Stimulated activated CD8-positive, alpha-beta memory T cell treated with anti-CD3 and anti-CD28 coated beads, Interleukin-15, amount 100 ng/mL, for 1 hour (primary cell): ENCODE results near the gene RNF130.
"Not testable (repeated sequence)": the region's sequence is repeated elsewhere in the genome, so short reads cannot be mapped to it uniquely, and the experiment has no call there.

Experiments used
- DNase-seq: peaks from one replicate; pipeline ENCODE4 v3.0.0-alpha.2; 2020; ENCODE audit warnings: low read depth

RNF130 gene

DNA sequence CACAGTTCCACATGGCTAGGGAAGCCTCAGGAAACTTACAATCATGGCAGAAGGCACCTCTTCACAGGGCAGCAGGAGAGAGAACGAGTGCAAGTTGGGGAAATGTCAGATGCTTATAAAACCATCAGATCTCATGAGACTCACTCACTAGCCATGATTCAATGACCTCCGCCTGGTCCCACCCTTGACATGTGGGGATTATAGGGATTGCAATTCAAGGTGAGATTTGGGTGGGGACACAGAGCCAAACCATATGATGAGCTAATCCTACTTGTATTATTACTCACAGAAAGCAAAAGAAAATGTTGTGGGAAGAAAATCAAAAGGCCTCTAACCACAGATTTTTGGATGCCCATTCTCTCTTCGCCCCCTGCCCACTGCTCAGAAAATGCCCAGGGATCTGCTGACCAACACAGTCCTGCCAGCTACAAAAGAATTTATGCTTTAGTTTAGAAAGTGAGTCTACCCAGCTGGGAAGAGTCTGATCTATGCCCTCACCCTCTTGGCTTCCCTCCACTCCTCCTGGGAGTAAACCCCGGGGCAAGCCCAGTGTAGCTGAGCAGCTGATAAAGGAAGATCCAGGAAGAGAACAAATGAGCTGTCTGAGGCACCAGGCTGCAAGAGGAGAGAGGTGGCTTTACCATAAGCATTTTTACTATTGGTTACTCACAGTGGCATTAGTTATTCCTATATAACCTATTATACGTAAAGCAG, 53.1 kb downstream of the RNF130 start:
- DNase-seq: no peak

DNA sequence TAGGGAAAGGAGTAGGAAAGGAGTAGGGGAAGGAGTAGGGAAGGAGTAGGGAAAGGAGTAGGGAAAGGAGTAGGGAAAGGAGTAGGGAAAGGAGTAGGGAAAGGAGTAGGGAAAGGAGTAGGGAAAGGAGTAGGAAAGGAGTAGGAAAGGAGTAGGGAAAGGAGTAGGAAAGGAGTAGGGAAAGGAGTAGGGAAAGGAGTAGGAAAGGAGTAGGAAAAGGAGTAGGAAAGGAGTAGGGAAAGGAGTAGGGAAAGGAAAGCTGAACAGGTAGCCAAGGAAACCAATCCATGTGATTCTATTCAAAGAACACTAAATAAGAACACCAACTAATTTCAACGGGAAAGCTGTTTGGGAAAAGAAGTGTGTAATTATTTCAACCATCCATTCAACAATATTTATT, 56.0 kb downstream of the RNF130 start:
- DNase-seq: not testable (repeated sequence)

DNA sequence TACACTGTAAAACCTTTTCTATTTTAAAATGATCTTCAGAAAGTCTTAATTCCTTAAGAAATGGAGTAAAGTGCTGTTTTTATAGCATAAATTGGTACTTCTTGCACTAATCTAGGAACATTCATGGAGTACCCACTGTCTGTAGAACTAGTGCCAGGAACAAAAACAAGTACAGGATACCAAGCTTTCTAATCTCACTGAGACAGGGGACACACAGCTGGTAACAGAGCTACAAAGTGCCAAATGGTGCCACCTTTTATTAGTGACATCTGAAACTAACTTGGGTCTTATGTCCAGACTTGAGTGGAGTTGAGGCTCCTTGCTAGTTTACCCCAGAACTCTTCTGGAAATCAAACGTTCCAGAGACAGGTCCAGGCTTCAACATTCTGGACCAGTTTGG, 57.9 kb downstream of the RNF130 start:
- no peak for DNase-seq

DNA sequence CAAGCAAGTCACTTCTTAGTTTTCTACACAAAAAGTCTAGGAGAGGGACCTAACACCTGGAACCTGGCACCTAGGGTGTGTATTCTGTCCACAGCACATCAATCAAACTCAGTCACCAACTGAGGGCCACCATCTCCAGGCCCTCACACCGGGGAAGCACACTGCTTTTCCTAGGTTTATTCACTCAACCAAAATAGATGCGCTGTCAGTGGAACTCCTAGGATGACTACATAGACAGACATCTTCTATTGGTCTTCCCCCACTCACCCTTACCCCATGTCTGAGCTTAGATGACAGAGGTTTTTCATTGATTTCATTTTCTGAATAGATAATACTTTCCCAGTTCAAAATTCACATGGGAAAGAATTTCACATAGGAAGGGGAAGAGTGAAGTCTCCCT, 59.2 kb downstream of the RNF130 start:
- DNase-seq: no peak

DNA sequence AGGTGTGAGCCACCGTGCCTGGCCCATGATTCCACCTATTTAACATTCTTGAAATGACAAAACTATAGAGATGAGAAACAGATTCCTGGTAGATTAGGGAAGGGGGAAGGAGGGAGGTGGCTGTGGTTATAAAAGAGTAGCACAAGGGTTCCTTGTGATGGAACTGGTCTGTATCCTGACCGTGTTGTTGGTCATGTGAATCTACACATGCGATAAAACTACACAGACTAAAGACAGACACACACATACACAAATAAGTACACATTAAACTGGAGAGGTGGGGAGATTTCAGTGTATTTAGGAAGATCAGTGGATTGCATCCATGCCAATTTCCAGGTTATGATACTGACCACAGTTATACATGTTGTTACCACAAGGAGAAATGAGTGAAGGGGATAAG, 60.9 kb downstream of the RNF130 start:
- DNase-seq: no peak

DNA sequence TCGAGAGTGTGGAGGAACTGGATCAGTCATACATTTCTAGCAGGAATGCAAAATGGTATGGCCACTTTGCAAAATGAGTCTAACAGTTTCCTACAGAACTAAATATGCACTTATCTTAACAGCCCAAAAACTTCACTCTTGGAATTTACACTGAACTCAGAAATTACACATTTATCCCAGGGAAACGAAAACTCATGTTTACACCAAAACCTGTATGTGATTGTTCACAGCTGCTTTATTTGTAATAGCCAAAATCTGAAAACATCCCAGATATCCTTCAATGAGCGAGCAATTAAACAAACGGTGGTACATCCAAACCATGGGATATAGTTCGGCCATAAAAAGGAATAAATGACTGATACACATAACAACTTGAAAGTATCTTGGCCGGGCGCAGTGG, 62.0 kb downstream of the RNF130 start:
- DNase-seq: no peak

DNA sequence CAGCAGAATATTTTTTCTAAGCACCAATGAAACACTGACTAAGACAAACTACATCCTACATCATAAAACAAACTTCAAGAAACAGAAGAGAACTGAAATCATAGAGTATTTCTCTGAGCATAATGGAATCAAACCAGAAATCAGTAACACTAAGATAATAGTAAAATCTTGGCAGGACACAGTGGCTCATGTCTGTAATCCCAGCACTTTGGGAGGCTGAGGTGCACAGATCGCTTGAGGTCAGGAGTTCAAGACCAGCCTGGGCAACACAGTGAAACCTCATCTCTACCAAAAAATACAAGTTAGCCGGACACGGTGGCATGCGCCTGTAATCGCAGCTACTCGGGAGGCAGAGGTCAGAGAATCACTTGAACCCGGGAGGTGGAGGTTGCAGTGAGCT, 63.1 kb downstream of the RNF130 start:
- DNase-seq: no peak

DNA sequence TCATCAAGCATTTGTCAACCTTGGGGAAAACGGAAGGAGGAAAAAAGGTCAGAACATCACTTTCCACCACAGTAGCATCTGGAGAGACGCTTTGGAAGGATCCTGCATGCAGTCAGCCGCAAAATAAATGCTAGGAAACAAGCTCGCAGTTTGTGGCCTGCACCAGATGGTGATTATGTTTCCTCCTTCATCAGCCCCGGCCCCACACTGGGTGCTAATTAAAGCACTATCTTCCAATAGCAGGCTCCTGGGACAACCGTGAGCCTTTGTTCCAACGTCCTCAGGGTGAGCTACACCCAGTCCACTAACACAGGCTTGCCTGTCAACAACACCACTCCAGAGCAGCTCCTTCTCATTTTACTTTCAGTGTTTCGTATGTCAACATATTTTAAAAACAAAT, 64.0 kb downstream of the RNF130 start:
- no peak for DNase-seq

DNA sequence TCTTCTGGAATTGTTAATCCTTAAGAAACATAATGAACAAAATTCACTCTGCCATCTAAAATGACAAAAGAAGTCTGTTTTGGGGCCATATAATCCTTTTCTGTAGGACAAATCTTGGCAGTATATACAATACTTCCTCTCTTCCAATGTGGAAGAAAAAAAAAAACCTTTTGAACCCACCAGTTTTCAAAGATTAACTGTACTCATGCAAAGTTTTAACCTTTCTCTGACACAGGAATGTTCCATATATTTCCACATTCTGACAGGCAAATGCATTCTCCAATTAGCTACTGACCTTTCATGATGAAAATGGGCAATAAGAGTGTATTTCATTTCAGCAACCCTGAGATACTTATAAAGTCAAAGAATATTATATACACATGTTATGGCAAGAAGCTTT, 65.4 kb downstream of the RNF130 start:
- no peak for DNase-seq

DNA sequence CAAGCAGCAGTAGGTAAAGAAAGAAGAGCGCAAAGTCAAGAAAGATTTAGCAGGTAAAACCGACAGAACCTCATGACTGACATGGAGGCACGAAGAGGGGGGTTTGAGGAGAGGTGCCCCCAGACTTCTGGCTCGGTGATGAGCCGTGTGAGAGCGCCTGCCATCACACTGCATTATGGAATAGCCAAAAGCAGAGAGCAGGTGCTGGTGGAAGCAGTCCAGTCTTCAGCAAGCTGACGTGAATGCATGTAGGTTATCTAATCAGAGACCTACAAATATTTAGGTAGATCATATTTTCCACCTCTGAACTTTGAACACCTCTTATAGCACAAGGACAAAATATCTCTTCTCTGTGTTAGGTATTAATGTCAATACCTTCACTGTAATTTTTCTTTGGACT, 68.4 kb downstream of the RNF130 start:
- no peak for DNase-seq

DNA sequence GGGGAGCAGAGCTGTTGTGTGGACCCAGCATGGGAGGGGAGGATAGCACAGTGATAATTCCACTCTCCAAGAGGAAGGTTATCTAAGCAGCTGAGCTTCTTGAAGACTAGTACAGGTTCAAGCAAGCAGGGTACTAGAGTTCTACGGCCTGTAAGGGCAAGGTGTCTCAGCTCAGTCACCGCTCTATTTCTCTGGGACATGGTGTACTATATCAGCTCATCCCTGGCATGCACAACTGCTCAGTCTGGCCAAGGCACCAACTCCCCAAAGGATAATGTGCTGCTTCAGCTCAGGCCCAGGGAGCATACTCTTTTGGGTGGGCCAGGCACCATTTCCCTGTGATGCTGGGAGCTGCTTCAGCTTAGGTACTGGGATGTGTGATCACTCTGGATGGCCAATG, 69.8 kb downstream of the RNF130 start:
- DNase-seq: no peak

DNA sequence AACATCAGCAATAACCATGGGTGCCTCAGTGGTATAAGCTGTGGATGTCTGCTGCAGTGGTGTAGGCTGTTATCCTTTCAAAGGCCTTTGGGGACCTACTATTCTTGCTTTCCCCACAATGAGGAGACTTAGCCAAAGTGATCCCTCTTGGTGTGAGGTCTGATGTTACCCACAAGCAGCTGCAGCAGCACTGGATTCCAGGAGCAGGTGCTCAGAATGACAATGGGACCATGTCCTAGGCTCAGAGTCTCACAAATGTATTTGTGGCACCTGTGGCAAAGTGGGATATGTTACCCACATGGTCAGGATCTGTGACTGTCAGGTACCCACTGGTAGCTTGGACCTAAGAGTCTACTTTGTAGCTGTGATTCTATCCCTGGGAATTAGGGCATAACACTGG, 70.4 kb downstream of the RNF130 start:
- DNase-seq: no peak

DNA sequence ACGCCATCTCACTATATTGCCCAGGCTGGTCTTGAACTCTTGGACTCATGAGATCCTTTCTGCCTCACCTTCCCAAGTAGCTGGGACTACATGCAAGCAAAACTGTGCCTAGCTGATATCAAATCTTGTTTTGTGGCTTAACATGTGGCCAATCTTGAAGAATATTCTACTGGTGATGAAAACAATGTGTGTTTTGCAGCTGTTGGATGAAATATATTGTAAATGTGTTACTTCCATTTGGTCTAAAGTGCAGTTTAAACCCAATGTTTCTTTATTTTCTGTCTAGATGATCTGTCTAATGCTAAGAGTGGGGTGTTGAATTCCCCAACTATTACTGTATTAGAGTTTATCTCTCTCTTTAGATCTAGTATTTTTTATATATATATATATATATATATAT, 73.1 kb downstream of the RNF130 start:
- DNase-seq: no peak

DNA sequence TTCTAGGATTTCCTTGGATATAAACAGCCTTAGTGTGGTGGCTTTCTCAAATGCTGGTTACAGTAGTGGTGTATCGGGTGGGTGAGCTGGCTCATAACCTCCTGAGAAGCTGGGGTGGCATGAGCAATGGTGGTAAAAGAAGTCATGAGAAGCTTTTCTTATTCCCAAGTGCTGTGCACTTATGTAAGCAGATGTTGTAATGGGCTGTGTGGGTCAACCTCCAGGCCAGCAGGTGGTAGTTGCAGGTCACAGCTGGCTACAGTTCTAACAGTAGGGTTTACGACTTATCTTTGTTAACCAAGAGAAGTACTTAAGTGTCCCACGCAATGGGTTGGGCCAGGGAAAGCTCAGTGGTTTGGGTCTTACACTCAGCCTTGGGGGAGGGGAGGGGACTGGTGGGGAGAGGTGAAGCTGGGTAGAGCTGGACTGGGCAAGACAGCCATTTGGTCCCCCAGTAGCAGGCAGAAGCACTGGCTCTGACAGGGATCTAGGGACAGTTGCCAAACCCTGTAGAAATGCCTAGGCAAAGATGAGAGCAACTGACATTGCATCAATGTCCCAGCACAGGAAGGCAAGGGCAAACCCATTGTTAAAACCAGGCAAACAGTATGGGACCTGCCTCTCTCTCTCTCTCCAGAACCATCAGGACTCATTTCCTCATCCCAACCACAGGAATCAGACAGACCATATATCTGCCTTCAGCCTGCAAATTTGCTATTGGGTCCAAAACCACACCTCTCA, 76.8 kb downstream of the RNF130 start:
- no peak for DNase-seq

DNA sequence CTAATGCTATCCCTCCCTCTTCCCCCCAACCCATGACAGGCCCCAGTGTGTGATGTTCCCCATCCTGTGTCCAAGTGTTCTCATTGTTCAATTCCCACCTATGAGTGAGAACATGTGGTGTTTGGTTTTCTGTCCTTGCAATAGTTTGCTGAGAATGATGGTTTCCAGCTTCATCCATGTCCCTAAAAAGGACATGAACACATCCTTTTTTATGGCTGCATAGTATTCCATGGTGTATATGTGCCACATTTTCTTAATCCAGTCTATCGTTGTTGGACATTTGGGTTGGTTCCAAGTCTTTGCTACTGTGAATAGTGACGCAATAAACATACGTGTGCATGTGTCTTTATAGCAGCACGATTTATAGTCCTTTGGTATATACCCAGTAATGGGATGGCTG, 78.7 kb downstream of the RNF130 start:
- not testable (repeated sequence) for DNase-seq

DNA sequence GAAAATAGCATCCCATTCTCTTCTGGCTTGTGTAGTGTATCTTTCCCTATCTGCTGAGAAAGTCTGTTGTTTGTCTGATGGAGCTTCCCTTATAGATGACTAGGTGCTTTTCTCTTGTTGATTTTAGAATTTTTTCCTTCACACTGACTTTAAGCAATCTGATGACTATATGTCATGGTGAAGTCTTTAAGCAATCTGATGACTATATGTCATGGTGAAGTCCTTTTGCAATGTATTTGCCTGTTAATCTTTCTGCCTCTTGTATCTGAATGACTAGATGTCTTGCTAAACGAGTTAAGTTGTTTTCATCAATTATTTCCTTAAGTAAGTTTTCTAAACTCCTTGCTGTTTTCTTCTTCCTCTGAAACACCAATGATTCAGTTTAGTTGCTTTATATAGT, 80.5 kb downstream of the RNF130 start:
- no peak for DNase-seq

DNA sequence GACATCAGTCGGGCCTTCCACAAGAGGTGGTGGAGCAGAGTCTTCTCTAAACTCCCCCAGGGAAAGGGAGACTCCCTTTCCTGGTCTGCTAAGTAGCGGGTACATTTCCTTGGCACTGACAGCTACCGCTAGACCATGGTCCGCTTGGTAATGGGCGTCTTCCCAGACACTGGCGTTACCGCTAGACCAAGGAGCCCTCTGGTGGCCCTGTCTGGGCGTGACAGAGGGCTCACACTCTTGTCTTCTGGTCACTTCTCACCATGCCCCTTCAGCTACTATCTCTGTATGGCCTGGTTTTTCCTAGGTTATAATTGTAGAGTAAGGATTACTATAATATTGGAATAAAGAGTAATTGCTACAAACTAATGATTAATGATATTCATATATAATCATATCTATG, 81.0 kb downstream of the RNF130 start:
- not testable (repeated sequence) for DNase-seq

DNA sequence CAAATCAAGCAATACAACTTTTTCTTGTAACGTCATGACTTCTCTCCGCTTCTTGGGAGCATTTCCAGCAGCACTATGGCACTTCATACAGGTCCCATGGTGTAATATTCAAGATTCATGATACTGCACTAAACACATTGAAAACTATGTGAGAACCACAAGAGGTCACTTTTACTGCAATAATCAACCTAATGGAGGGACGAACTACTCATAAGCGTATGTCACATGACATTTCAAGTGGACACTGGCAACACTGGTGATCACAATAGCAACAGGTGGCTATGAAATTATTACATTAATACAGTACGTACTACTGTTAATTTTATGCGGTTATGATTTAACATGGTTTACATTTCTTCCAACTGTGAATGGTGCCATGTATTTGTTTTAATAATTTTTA, 85.2 kb downstream of the RNF130 start:
- no peak for DNase-seq

DNA sequence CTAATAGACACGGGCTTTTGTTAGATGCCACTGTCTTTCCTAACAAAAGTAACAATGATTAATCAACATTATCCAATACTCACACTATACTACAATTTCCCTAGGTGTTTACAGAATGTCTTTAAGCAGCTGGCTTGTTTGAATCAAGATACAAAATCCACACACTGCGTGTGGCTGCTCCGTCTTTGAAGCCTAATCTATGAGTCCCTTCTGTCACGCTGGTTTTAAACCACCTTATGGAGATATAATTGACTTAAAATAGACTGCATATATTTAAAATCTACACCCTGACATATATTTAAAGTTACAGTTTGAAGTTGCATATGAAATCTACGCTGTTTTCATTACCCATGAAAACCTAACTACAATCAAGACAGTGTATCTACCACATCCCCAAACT, 89.9 kb downstream of the RNF130 start:
- no peak for DNase-seq

DNA sequence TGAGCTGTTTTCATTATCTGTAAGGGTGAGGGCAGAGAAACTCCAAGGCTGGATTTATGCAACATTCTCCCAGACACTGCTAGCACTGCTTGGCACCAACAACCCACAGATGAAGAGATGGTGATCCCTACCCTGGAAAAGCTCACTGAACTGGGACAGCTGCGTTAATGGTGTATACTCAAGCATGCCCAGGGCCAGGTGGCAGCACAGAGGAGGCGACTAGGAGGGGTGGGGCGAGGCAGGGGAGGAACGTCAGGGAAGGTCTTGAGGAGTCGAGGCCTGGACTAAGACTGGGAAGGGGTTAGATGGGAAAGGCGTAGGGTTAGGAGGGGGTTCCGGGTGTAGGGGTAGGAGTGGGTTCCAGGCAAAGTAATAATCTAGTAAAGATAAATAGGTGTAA, 90.8 kb downstream of the RNF130 start:
- no peak for DNase-seq

DNA sequence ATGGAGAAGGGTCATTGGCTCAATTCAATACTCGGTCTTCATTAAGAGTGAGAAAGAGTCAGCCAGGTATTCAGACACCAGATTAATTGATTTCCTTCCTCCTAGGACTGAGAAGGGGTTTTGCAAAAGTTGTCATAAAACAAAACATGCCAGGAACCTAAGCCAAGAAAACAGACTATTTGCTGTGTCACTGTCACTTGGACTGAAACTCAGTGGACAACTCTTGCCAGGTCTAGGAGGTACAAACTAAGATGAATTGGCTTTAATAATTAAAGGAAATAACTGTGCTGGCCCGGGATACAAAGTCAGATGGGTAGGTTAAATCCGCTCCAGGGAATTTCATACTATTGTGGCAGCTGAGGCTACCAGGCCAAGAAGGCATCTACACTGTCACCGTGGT, 92.8 kb downstream of the RNF130 start:
- DNase-seq: no peak

DNA sequence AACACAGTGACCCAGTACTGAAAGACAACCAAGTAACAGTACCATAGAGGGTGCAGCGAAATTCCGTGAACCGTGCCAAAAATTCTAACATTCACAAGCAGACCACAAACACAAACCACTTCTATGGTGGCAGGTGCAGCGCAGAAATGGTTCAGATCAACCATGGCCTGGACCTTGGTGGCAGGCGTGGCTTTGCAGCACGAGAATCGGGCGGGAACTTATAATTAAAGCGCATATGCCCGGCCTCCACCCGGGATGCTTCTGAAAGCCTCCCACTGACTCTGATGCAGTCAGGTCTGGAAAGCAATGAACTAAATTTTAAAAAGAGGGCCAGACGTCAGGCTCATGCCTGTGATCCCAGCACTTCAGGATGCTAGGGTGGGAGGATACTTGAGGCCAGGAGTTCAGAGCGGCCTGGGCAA, 95.8 kb downstream of the RNF130 start:
- DNase-seq: no peak

DNA sequence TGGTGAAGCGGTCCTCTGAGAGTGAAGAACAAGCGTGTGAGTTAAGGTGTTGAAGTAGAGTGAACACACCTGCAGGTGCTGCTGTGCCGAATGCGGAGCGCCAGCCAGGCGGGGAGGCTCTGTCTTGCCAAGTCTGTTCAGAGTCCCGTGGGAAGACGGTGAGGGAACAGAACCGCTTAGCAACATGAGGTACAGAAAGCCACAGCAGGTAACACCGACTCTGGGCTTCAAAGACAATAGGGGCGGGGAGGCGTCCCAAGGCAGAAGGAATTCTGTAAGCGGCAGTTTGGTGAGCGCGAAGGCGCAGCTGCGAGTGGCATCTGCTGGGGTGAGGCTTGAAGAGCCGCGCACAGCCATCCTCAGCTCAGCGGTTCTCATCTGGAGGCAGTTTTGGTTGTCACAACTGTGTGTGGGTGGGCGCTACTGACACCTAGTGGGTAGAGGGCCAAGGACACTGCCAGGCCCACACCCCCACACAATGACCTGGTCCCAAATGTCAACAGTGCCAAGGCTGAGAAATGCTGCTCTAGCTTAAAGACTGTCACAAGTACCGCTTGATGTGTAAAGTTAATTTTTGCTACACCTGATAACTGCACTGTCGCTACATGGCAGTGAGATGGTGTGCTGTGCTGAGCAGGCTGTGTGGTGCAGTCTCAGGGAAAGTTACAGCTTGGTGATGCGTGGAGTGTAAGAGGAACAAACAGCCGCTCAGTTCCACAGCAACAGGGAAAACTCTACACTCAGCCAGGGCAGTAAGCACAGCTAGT, 96.4 kb downstream of the RNF130 start:
- DNase-seq: no peak
